CMK (cell line): ENCODE measurements around the gene ANKRD9.
"Not testable (repeated sequence)": the region's sequence is repeated elsewhere in the genome, so short reads cannot be mapped to it uniquely, and the experiment has no call there.

Experiments
- DNase-seq: peaks from one replicate; pipeline ENCODE4 v3.0.0-alpha.2; 2010; ENCODE audit warnings: low read depth

ANKRD9 gene, protein sequence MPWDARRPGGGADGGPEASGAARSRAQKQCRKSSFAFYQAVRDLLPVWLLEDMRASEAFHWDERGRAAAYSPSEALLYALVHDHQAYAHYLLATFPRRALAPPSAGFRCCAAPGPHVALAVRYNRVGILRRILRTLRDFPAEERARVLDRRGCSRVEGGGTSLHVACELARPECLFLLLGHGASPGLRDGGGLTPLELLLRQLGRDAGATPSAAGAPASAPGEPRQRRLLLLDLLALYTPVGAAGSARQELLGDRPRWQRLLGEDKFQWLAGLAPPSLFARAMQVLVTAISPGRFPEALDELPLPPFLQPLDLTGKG

DNA sequence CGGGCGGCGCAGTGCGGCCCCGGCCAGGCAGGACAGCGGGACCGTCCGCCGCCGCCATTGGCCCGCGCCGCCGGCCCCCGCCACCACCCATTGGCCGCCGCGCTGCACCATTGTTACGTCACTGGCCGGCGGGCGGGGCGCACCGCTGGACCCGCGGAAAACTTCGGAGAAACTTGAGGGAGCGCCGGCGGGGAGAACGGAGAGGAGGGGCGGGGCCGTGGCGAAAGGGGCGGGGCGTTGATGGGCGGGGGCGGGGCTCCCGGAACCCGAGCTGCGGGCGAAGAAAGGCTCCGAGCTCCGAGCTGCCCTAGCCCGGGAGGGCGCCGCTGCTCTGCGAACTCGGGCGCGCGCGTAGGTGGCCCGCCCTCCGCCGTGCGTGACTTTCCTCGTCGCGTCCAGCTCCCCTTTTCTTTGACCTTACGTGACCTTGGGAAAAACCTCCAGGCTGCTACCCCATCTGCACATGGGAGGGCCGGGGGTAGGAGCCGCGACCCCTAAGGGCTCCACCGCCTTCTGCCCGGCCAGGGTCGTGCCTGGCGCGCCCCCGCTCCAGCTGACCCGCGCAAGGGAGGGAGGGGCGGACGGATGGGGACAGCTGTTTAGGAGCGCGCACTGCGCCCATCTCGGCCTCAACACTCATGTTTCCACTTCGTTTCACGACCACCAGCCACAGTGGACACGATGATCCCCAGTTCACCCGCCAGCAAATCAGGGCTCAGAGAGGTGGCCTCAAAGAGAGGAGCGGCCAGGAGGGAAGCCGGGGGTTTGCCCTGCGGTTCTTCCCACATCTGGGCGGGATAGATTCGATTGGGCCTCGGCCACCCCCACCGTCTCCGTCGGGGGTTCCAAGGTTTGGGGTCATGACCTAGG, at the start of gene ANKRD9:
ANKRD9 (minus strand) TSS at position 31 of the 870 bp plus-strand sequence. CDS start 1,887 bp downstream, outside the sequence.
- DNase-seq: peak; percentile 79

DNA sequence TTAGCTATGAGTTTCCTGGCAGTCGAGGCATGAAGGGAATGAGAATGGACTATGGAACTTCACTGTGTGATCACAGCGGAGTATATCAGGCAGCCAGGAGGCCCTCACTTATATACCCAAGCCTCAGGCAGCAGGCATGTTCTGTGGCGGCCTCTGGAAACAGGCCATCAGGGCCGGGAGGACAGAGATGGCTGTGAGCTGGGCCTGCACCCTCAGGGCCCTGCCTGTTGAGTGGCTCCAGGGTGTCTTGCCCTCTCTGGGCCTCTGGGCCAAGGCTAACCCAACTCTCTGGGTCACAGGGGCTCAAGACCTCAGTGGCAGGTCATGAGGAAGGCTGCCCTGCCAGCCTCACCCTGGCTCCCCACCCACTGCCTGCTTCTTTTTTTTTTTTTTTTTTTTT, 49.0 kb upstream of the ANKRD9 start:
- no peak for DNase-seq

DNA sequence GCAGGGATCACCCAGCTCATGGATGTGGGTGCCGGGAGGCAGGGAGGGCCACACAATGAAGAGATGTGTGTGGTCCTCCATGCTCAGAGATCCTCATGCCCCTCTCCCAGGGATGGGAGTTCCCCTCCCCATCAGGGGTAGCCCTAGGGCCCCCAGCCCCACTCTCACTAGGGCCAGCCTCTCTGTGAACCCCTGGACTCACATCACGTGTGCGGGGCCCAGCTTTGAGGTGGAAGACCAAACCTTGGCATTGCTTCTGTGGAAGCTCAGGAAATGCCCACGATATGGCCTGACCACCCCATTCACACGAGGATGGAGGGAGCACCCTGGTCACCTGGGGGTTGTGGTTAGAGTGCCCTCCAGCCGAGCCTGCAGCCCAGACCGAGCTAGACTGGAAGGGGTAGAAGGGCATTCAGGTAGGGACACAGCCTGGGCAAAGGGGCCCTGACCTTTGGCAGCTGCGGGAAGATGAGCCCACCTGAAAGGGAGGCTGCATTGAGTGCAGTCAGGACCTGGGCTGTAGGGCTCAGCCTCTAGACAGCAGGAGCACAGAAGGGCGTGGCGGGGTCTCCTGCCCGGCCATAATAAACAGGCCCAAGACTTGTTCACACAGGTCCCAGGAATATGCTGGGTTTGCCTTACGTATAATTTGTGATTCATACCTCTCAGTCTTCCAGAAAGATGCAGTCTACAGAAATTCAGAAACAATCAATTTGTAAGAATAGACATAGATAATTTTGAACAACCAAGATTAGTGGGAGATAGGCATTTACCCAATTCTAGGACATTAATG, 48.1 kb upstream of the ANKRD9 start:
- no peak for DNase-seq

DNA sequence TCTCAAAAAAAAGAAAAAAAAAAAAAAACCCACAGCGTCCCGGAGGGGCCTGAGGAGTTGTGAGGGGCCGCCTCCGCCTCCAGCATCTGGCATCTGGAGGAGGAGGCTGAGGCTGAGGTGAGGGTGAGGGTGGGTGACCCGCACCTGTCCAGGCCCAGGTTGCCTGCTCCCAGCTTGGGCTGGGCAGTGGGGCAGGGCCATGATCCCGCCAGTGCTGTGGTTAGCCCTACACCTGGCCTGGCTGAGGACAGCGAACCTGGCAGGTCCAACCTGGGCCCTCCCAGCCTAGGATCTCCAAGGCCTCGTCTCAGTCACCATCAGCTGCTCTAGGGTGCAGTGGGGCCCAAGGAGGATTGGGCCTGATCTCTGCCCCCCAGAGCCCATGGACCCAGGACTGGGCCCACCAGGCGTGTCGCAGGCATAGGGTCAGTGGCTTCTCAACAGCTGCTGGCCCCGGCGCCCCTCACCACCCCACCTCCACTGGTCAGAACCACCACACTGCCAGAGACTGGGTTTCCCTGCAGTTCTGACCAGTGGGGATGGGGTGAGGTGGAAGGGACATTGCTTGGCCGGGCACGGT, 46.6 kb upstream of the ANKRD9 start:
- no peak for DNase-seq

DNA sequence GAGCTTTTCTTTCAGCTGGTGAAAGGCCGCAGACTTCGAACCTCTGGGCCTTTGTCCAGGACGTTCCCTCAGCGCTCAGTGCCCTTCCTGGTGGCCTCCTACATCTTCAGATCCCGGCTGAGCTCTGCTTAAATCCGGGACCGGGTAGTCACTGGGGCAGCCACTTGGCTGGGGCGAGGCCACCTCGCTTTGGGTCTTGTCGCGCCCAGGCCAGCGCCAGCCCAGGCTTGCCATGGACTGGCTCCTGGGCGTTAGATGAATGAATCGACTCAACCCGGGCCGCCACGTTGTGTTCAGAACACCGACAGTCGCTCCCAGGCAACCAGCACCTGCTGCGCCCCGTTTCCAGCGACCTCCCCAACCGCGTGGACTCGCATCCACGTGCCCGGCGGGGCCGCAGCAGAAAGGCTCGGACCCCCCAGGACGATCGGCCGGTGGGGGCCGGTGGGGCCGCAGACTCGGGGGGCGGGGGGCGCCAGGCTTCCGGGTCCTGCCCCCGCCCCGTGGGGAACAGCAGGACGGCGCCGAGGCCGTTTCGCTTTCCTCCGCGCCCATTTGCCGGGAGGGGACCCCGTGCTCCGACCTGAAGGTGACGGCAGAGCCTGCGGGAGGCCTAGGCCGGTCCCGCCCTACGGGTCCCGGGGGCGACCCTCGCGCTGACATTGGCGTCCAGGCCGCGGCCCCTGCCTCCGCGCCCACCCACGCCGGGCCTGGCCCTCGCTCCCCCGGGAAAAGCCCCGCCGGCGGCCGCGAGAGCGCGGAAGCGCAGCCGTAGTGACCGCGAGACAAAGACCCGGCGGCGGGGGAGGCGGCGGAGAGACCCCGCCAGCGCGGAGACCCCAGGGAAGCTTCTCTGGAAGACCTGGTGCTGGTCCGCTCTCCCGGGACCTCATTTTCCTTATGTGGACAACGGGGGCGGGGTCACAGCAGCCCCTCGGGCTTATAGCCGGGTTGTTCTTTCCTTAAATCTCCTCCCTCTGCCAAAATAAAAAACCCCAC, 45.5 kb upstream of the ANKRD9 start:
- DNase-seq: no peak

DNA sequence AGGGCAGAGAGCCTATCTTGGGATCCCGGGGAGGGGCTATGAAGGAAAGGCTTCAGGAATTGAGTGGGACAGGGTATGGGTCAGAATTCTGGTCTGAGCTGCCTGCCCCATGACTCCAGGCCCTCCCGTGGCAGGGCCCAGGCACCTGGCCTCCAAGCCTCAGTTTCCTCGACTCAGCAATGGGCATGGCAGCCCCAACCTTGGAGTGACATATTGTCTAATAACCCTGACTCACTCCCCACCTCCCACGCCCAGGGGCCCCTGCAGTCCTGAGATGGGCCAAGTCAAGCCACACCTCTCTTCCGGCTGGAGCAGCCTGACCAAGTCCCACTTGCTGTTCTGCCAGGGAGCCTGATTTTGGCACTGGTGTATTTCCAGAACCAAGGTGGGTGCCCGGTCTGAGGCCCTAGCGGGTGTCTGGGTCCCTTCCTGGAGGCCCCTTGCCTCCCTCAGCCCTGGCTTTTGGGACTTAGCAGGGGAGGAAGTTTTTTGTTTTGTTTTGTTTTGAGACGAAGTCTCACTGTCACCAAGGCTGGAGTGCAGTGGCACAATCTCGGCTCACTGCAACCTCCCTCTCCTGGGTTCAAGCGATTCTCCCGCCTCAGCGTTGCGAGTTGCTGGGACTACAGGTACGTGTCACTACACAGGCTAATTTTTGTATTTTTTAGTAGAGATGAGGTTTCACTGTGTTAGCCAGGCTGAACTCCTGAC, 42.6 kb upstream of the ANKRD9 start:
- DNase-seq: no peak

DNA sequence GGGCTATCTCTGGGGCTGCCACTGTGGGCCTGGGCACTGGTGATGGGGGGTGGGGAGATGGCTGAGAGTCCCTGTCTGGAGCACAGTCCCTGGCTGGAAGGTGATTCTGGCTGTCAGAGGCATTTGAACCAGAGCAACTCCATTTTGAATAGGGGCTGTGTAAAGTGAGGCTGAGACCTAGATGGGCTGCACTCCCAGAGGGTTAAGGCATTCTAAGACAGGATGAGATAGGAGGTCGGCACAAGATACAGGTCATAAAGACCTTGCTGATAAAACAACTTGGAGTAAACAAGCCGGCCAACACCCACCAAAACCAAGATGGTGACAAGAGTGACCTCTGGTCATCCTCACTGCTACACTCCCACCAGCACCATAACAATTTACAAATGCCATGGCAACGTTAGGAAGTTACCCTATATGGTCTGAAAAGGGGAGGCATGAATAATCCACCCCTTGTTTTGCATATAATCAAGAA, 41.4 kb upstream of the ANKRD9 start:
- not testable (repeated sequence) for DNase-seq

DNA sequence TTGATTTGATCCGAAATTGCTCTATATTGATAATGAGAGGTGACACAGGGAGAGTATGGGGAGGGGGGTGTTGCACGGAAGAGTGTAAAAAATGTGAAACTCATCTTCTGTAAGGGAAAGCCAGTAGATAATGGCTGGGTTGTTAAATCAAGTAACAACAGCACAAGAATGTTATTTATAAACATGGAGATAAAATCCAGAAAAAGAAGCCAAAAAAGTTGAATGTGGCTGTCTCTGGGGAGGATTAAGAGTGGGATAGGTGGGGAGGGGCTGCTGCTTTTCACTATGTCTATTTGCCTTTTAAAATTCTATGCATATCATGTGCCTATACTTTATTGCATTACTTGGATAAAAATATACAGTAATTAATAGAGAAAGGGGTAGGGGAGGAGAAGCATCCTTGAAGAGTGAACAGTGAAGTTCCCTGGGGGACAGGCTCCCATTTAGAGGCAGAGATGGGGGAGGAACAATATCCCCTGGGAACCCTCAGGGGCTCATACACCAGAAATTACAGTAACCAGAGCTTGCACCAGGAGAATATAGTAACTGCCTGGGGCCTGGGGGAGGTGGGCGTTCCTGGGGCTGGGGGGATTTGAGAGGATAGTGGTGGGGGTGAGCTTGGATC, 39.2 kb upstream of the ANKRD9 start:
- no peak for DNase-seq

DNA sequence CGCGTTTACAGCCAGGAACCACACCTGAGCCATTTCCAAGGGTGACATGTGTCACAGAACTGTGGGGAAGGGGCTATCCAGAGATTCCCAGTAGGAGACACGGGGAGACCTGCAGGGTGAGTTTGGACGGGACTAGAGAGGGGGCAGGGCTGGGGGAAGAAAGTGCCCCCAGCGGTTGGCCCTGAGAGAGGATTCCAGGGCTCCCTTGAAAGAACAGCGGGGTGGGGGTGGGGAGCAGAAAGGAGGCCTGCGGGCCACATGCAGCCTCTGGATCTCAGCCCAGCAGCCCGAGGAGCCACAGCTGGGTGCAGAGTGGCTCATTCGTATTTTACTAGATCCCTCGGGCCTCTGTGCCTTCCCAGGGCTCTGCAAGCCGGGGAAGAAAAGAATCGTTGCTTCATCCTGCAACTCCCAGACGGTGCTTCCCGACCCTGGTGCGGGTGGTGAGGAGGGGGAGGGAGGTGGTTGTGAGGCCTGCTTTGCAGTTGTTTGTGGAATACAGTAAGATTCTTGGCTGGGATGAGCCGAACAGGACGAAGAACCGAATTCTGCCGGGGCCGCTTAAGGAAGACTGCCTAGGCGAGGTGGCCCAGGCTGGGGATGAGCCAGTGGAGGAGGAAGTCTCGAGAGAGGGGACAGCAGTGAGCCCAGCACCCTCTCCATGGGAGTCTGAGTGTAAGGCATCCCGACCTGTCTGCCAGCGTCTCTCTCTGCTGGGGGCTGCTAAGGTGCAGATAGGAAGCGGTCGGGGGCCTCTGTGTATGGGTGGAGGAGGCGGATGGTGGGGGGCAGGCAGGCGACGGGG, 36.1 kb upstream of the ANKRD9 start:
- no peak for DNase-seq

DNA sequence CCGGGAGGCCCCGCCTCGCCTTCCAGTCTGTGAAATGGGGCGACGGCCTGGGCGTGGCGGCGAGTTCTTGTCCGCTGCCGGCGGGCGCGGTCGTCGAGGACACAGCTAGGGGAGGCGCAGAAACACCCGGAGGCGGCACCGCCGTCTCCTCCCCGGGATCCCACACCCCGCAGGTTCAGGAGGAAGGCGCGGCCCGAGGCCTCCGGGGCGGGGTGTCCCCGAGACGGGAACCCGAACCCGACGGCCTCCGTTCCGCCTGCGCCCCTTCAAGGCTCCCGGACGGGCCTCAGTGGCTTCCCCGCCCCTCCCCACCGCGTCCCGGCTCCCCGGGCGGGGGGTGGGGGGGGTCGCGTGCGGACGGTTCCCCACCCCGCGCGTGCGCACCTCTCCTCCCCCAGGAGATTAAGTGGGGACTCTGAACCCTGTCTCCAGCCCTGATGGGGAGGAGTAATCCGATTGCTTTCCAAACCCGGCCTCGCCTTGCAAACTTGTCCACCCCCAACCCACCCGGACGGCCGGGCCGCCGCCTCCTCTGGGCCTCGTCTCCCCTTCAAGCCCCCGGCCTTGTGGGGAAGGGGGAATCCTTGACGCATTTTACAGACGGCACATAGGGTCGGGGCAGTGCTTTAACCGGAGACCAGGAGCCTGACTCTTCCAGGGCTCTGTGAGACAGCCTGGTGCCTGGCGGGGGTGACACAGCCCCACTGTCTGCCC, 35.3 kb upstream of the ANKRD9 start:
- no peak for DNase-seq

DNA sequence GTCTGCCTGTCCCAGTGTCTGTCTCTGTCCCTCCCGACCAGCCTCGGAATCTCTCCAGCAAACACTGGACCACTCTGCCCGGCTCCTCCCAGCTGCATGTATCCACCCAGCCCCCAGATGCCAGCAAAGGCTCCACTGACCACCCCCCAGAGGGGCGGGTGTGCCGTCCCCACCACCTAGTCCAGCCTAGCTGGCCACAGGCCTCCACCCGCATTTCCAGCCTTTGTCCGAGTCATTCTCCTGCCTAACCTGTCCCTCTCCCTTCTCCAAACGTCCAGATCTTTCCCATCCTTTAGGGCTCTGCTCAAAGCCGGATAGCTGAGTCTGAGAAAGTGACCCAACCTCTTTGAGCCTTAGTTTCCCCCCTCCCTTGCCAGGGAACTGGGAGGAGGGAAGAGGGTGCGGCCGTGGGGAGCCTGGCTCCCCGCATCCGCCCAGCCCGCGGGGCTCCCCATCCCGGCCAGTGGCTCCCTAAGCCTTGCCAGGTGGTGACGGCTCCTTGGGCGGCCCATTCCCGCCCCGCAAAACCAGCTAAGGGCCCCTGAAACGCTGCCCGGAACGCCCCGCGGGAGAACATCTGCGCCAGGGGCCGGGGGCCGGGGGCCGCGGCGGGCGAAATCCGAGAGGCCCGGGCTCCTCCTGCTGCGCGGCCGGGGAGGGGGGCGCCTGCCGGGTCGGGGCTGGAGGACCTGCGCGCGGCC, 34.6 kb upstream of the ANKRD9 start:
- DNase-seq: no peak

DNA sequence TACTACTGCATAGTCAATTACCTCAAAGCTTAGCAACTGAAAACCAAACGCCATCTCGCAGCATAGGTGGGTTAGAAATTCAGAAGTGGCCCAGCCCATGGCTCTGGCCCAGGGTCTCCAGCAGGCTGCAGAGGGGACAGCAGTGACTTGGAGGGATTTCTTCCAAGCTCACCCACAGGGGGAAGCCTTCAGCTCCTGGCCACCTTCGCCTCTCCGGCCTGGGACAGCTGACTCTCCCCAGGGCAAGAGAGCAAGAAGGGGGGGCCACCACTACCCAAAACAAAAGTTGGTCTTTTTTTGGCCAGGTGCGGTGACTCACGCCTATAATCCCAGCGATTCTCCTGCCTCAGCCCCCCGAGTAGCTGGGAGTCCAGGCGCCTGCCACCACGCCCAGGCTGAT, 32.2 kb upstream of the ANKRD9 start:
- no peak for DNase-seq

DNA sequence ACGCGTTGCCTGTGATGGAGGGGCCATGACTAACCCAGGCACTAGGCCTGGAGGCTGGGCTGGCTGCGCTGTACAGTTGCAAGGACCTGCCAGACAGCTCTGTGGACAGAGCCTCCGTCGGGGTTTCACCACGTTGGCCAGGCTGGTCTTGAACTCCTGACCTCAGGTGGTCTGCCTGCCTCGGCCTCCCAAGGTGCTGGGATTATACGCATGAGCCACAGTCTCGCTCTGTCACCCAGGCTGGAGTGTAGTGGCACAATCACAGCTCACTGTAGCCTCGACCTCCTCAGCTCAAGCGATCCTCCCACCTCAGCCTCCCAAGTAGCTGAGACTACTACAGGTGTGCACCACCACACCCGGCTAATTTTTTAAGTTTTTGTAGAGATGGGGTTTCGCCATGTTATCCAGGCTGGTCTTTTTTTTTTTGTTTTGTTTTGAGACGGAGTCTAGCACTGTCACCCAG, 31.5 kb upstream of the ANKRD9 start:
- not testable (repeated sequence) for DNase-seq

DNA sequence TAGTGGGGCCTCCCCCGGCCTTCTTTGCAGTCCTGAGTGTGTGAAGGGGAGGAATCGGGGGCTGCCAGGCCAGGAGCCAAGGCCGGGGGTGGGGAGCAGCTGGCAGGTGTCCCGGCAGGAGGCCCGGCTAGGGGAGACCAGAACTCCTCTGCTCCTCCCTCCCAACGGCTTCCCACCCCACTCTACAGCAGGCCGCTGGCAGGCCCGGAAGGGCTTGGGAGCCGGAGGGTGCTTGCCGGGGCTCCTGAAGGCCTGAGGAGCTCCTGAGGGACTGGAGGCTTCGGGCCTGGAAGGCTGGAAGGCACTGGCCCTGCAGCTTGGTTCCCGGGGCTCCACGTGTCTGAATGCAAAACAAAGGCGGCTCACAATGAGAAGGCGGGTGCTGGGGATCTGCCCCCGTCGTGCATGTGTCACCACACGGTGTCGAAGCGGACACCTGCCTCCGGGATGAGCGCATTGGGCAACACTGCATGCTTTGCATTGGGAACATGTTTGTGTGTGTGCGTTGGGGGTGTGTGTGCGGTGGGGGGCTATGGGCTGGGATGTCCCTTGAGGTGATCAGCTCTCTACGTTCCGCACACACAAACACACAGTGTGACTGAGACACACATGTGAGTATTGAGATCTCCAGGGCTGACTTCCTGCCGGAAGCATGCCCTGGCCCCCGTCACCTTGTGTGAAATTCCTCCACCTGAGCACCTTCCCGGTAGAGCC, 30.9 kb upstream of the ANKRD9 start:
- no peak for DNase-seq

DNA sequence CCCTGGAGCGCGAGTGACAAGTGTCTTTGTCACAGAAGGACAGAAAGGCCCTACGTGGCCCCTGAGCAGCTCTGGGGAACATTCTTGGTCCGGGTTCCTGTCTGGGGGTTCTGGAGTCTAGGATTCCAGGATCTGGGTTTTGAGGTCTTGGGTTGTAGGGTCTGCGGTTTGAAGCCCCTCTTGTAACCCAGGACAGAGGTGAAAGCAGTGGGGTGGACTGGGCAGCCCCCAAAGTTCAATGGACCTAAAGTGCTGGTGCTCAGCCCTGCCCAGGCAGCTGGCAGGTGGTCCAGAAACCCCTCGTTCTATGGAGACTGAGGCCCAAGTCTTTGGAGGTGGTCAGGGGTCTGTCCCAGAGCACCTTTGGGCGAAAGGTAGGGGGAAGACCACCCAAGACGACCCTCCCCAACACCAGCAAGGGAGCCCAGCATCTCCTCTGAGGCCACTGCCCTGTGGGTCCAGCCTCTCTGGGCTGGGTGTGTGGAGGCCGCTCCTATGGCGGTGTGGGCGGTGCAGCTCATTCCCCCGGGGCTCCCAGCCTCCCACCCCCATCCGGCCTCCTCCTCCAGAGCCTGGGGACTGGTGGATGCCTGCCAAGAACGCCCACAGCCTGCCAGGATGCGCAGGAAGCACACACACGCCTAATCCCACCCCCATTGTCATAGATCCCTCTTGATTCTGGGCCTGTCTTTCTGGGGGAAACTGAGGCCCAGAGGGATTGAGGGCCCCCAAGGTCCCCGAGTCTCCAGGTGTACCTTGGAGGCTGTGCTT, 30.2 kb upstream of the ANKRD9 start:
- no peak for DNase-seq
